HG03159 (cell line): ENCODE measurements around the gene ANO9.

ENCODE experiments used
- ATAC-seq: cut with Tn5 transposase; IDR thresholded peaks from one replicate; pipeline ENCODE4 v1.9.1; 2021; ENCODE audit warnings: mild to moderate bottlenecking, moderate library complexity; ENCODE audit not compliant: unreplicated experiment

Gene ANO9

DNA sequence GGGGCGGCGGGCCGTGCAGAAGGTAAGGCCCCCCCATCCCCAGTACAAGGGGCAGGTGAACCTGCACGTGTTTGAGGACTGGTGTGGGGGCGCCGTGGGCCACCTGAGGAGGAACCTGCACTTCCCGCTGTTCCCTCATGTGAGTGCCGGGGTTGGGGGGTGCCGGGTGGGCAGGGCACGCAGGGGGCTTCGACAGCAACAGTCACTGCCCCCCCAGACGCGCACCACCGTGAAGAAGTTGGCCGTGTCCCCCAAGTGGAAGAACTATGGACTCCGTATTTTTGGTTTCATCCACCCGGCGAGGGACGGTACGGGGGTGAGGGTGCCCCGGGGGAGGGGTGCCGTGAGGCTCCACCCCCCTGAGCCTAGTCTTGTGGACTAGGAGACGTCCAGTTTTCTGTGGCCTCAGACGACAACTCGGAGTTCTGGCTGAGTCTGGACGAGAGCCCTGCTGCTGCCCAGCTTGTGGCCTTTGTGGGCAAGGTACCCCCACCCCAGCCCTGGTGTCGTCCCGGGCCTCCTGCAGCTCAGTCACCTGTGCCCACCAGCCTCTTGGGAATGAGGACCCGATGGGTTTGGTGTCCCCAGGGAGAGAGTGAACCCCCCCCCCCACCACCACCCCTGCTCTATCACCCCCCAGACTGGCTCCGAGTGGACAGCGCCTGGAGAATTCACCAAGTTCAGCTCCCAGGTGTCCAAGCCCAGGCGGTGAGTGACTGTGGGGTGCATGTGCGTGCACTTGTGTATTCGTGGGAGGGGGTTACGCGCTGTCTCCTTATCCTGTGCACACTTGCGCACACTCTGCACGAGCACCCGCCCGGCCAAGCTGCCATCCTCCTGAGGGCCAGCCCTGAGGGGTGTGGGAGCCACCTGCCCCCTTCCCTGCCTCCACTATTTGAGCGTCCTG is 68.7 kb downstream of the ANO9 start:
- no peak for ATAC-seq

DNA sequence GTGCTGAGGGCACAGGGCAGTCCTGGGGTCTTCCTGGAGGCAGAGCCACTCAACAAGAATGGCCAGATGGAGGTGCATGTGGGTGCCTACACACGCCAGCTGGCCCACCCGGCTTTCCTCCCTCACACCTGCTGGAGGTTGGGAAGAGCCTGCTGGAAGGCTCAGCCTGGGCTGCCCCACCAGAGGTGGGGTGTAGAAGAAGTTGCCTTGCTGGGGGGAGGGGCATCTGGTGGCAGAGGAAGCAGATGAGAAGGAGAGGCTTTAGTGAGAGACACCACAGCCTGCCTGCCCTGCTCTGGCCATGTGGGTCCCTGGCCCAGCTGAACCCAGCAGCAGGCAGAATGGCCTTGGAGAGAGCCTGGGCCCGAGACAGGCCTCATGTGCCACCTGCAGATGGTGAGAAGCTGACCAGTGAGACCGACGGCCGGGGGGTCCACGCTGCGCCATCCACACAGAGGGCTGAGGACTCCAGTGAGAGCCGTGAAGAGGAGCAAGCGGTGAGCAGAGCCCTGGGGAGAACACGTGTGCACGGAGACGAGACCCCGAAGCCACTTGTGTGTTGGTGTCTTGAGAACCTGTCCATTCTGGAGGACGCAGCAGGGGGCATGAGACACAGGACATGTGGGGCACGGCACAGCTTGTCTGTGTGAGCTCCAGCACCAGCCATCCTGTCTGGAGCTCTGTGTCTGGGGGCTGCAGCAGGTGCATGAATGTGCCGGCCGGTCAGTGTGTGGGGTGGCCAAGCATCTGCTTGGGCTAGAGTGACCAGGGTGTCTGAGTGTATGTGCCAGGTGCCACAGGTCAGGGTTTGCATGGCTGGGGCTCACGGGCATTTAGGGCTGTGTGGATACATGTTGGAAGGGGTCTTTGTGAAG is 69.9 kb downstream of the ANO9 start:
- ATAC-seq: no peak

DNA sequence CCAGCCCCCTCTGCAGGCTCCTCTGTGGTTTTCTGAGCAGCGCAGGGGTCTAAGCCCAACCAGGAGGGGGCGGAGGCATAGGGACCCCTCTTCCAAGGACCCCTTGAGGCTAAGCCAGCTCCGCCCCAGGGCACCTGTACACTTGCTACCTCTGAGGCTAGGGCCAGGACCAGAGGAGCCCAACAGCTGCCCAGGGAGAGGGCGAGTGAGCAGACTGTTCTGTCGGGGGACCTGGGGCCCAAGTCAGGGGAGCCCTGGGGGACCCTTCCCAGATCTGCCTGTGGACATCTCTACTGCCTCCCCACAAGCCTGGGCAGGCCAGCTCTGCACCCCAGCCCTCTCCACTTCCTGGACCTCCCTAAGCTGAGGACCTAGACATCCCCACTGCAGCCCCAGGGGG is 70.8 kb downstream of the ANO9 start:
- no peak for ATAC-seq

DNA sequence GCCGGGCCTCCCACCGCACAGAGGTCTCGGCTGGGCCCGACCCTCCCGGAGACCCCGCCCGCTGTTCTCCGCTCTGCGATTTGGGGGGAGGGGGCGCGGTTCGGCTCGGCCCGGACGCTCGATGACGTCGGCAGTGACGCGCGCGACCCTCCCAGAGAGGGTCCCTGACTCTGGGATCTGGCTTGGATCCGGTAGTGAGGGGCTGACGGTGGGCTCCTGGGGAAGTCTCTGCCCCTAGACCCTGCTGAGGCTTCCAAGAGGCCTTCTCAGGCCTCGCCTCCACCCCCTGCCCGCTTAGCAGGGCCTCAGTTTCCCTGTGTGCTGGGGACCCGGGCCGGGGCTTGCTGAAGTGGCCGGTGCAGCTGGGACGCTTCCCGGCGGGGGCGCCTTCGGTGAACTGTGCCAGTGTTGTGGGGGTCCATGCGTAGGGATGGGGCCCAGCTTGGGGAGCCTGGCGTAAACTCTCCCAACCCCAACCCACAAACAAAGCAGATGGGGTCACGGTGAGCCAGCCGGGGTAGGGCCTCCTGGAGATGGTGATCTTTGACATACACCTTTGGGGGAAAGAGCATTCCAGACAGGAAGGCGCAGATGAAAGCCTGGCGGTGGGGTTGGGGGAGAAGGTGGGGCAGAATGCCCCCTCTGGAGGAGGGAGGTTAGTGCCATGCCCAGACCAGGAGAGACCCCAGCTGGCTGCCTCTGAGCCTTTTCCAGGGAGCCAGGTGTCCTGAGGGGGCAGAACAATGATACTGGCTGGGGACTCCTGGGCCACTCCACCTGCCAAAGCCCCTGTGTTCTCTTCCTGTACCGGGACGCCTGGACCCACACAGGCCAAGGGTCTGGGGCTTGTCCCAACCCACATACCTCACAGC is 71.5 kb downstream of the ANO9 start:
- no peak for ATAC-seq

DNA sequence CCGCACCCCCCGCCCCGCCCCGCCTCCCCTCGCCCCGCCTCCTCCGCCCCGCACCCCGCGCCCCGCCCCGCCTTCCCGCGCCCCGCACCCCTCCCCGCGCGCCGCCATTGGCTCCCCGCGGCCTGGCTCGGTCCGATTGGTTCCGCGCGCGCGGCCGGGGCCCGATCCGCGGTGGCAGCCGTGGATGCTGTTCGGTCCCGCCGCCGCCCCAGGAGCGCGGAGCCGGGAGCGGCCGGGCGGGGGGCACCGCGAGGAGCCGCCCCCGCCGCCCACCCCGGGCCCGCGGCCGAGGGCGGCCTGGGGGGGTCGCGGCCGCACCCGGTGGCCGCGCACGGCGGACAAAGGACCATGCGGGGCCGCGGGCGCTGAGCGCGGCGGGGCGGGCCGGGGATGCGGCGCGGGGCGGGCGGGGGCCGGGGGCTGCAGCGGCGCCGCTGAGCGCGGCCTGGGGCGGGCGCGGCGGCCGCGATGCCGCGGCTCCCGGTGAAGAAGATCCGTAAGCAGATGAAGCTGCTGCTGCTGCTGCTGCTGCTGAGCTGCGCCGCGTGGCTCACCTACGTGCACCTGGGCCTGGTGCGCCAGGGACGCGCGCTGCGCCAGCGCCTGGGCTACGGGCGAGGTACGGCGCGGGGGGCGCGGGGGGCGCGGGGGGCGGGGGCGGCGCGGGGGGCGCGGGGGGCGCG is 72.3 kb downstream of the ANO9 start, which contains the start of gene B4GALNT4:
B4GALNT4 (plus strand) TSS at position 164 of the 683 bp plus-strand sequence; CDS start at position 469, 305 bp downstream.
- no peak for ATAC-seq

DNA sequence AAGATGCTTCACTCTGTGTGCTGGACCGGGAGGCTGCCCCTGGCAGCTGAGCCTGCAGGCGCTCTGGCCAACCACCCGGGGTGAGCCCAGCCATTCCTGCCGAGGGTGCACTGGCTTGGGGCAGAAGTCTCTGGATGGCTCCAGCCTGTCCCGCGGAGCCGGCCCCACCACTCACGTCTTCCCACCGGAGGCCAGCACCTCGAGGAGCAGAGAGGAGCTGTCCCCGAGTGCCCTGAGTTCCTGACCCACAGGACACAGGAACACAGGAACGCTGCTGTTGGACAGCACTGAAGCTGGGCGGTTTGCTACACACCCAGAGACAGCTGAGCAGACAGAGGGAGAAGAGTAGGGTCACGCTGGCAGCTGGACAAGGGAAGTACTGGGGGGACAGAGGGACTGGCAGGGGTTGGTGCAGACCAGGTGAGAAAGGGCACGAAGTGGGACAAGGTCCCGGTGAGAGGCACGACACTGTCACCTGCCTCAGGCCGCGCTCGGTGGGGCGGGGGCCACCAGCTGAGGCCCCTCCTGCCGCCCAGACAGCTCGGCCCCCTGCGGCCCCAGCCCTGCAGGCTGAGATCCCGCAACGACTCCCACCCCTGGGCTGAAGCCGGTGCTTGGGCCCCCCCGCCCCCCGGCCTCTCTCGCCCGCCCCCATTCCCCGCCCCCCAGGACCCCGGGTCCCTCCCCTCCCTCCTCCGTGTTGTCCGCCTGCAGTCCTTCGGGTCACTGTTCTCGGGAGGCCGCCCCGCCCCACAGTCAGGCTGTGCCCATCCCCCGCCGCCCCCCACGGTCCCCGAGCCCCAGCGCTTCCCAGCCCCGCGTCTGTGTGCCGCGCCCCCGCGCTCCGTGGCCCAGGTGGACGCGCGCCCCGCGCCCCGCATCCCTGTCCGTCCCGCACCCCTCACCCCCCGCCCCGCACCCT is 73.1 kb downstream of the ANO9 start:
- no peak for ATAC-seq

DNA sequence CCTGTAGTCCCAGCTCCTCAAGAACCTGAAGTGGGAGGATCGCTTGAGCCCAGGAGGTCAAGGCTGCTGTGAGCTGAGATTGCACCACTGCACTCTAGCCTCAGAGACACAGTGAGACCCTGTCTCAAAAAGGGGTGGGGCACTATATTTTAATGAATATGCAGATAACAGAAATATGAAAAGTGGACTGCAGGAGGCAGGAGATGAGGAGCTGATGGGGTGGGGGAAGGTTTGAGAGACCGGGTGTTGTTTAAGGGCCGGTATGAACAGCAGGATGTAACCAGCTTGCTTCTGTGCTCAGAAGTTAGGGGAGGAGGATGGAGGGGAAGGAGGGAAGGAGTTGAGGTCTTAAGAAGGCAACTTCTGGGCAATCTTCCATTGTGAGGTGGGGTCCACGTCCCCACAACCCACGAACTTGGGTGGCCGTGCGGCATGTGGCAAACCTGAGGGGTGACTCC is 73.8 kb downstream of the ANO9 start:
- no peak for ATAC-seq
